ENCODE measurements around the gene AUTS2.

The AUTS2 gene

GRCh38 chr7:70419526-70420380, 821.5 kb downstream of the AUTS2 start:
- DNase-seq (ENCODE audit: low spot score): no peak

DNA sequence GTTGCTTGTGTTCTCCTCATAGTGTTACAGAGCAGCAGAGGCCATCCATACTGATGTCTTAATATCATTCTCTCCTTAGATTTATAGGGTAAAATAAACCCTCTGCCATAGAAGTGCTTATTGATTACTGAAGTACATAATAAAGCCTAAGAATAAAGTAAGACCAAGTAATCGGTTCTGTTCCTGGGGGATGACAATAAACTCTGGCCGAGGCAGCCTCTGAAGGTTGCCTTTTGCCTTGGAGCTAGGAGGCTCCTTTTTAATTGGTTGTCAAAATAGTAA, 822.0 kb downstream of the AUTS2 start:
- no peak for DNase-seq (ENCODE audit: low spot score)

DNA sequence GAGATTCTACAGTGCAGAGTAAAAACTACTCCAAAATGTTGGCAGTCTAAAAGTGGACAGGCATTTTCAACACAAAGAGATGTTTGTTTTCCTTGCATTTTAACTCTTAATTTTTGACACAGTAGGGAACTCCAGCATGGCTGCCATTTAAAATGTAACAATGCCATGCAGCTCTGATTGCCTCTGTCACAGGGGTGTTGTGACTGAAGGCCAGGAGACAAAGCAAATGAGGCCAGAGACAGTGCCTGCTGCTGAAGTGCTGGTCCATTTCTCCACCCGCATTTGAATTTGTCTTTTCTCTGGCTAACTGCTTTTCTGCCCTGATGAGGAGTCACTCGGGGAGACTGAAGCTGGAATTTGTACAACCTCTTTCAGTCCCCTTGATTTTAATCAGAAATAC, 823.0 kb downstream of the AUTS2 start:
- DNase-seq (ENCODE audit: low spot score): no peak

GRCh38 chr7:70426249-70426880, 828.1 kb downstream of the AUTS2 start:
- DNase-seq (ENCODE audit: low spot score): no peak

DNA sequence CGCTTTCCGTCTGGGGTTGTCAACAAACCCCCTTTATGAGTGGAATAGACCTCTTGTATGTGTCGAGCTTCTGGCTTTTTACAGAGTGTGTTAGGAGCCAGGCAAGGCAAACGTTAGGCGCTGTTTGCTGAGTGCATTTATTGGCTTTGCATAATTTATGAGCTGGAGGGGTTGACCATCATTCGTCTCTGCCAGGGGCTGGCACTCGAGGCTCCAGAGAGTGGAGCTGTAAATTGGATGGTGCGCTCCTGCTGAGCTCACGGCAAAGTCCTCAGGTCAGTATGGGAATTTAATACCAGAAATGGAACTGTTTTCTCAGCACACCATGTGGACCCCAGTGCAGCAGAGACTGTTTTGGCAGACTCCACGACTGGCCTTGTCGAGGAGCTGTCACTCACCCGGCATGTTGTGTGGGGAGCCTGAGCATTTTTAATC, 834.3 kb downstream of the AUTS2 start:
- no peak for DNase-seq (ENCODE audit: low spot score)

- no peak for DNase-seq (ENCODE audit: low spot score)
Measured at GRCh38 chr7:70434376-70434775, 836.1 kb downstream of the AUTS2 start.

DNA sequence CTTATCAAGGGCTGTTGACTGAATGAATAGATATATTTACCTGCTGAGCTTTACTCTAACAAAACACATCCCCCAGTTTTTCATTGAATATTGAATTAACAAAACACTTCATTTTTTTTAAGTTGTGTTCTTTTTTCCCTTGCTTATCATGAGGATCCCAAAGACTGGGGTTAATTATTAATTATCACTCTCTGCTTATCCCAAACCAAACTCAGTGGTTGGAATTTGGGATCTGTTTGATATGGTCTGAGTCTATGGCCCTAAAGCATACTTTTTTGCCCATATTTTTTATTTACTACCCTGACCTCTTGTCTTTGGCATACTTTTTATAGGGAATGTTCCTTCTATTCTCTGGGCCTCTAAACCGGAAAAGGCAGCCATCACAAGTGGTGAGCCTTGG, 836.5 kb downstream of the AUTS2 start:
- no peak for DNase-seq (ENCODE audit: low spot score)

DNA sequence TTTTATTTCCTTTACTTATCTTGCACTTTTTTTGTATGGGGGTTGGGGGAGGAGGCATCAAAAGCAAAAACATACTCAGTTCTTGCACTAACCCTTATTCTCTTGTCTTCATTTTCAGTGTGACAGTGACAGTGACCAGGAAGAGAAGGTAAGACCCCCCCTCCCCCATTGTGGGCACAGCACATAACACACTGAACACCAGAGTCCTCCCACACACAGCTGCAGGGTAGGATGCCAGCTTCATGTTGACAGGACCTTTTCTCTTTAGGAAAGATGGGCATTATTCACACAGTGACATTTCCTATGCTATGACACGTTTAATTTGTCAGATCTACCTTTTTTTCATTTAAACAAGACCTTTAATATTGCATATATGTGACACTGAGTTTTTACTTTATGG, 837.4 kb downstream of the AUTS2 start:
- DNase-seq (ENCODE audit: low spot score): no peak

DNA sequence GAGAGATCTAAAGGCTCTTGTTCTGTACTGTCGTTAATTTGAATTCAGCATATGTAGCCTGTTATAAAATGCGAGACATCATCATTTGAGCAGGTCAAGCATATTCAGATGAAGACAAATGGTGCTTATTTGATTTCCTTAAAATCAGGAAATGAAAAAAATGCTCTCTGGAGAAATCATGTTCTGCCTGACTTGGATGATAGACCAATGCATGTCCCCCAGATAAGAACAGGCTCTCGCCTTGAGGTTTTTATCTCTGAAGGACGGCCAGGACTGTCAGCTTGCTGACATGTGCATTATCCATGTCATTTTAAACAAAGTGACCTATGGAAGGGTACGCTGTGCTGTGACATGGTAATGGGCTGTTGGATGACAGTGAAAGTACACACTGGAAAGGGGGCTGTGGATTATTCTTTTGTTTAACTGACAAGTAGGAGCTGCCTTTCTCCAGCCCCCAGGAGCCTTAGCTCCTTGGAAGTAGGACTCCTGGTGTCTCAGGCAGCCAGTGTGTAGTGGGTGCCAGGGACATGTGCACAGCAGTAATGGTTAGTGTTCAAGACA, 838.6 kb downstream of the AUTS2 start:
- DNase-seq (ENCODE audit: low spot score): no peak

DNA sequence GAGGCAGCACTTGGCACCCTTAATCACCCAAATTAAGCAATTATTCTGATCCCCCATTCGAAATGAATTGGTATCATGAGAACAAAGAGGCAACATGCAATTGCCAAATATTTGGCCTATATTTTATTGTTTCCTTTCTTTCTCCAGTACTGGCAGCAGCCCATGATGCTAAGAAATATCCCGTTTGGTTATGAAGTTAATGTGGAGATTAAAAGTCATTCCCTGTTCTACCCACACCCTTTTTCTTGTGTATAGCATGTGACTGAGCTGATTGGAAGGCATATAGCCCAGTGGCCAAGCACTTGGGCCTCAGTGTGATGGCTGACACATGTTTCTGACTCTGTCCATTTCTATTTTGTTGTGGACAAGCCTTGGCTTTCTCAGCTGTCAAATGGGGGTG, 841.4 kb downstream of the AUTS2 start:
- DNase-seq (ENCODE audit: low spot score): no peak

- DNase-seq (ENCODE audit: low spot score): no peak
Measured at GRCh38 chr7:70446448-70447143, 848.3 kb downstream of the AUTS2 start.

DNA sequence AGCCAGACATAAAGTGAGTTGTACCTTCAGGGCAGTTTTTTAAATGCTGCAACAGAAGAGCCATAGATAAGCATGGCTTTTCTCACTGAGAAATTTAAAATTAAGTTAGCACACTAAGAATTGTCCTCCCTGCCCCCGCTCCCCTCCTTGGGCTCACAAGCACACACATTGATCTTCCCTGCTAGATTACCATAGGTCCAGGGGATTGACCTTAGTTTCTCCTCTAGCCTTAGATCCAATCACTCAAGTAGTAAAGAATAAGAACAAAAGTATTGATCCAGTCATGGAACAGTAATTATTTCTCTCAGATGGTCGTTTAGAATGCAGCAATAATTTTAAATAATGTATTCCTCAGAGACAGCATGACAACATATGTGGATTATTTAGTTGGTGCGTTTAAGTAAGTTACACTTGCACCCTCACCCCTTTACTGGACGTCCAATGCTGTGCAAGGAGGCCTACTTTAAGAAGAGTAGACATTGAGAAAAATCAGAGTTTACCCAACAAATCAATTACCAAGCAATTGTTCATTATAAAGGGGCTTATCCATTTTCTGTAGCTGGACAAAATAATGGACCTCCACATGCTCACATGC, 850.1 kb downstream of the AUTS2 start:
- no peak for DNase-seq (ENCODE audit: low spot score)

DNA sequence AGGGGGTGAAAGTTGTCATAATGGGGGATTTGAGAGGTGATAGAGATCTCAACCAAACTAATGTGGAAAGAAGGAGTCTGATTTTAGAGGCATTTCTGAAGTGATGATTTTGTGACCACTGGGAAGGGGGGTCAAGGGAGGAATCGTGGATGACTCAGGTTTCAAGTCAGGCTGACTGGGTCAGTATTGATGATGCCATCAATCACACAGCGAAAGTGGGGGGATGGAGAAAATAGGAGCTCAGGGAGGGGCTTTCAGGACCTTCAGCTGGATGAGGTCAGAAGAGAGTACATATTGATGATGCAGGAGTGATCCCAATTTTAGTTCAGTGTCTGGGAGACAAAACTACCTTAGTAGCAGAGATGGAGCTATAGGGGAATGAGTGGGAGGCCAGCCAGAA, 852.5 kb downstream of the AUTS2 start:
- DNase-seq (ENCODE audit: low spot score): no peak

GRCh38 chr7:70455925-70456324, 857.6 kb downstream of the AUTS2 start:
- no peak for DNase-seq (ENCODE audit: low spot score)

DNA sequence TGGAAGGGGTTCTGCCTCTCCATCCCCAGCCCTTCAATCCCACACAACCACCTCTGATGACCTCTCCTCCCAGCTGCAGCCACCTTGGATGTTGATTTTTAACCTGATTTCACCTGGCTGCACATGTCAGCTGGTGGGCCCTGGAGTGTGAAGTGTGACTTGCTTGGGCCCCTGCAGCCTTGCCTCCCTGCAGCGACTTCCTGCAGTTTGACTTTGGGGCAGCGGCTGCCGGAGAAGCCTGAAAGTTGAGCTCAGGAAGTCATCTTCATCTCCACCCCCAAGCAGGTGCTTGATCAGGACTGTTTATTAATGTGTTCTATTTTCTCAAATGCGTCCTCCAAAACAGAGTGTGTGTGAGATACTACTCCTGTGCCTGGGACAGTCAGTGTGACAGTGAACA, 858.4 kb downstream of the AUTS2 start:
- DNase-seq (ENCODE audit: low spot score): no peak

DNA sequence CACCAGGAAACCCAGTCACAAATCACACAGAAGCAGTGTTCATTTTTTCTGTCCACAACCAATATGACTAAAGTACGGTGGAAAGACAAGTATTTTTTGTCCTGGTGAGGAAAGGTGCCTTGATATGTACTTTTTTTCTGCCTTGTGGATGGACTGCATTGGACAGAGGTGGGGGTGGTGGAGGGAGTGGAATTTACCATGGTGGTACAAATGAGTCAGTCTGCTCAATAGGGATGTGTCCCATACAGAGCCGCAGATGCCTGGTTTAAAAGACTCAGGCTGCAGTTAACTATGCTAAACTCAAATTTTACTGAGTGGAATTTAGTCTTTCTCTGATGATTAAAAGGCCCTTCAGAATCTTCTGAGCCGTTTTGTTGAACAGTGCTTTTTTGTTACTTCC, 859.2 kb downstream of the AUTS2 start:
- no peak for DNase-seq (ENCODE audit: low spot score)

DNA sequence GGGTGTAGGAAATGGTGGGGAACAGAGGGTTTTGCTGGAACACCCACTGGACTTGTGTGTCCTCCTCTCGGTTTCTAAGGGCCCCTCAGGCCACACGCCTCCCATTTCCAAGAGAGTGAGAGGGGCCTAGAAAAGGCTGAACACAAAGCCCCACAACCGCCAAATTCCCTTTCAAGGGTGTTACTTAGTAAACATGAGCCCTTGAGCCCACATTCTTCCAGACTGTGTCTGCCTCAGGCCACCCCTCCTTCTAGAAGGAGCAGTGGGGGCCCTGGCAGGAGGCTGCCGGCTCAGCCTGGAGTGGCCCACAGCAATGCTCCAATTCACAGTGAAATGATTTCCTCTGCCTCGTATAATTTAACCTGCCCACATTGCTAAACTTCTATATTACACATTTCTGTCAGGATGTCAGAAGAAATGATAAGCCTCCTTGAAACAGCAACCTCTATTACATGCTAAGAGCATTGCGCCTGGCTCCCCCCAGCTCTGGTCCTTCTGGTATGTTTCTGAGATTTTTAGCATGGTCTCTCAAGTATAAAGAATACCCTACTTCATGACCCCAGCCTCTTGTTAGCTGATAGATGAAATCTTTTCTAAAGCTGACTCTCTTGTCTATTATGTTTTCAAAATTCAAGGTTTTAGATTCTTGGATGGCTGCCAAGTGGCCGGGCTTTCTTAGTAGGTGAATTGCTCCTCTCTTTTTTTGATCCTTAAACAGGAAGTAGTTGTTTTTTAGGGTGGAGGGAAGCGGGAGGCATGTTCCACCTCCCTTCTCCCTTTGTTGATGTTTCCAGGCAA, 859.8 kb downstream of the AUTS2 start:
- no peak for DNase-seq (ENCODE audit: low spot score)

DNA sequence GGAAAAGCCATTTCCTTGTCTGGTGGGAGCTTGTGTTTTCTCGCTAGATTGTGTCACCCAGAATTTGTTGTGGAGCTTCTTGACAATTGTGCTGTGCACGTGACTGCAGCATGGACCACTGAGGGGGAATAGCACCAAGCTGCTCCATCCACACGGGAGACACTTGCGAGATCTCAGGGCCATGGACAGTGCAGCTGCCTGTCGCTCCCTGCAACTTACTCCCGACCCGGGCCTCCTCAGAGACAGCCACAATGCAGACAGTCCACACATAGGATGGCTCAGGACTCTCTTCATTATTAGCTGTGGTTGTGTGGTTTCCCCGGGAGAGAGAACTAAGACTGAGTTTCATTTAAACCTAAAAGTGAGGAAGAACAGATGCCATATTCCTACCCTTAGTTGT, 860.5 kb downstream of the AUTS2 start:
- DNase-seq (ENCODE audit: low spot score): no peak

GRCh38 chr7:70459546-70459945, 861.3 kb downstream of the AUTS2 start:
- DNase-seq (ENCODE audit: low spot score): no peak

DNA sequence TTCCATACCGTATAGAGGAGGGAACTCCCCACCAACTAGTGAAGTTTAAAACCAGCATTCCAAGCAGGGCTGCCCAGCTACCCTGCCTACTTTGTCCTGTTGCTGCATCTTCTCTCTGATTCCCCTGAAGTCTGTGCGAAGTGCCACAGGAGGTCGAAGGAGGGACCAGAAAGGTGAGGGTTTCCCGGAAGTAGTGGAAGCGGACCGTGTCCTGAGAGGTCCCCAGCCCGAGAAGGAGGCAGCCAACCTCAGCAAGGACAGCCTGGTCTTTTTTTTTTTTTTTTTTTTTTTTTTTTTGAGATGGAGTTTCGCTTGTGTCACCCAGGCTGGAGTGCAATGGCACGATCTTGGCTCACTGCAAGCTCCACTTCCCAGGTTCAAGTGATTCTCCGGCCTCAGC, 861.8 kb downstream of the AUTS2 start:
- no peak for DNase-seq (ENCODE audit: low spot score)

GRCh38 chr7:70460562-70460961, 862.3 kb downstream of the AUTS2 start:
- DNase-seq (ENCODE audit: low spot score): no peak
